HG03439 (cell line): ENCODE data around the gene COX4I2.
"Not testable (repeated sequence)": the region's sequence is repeated elsewhere in the genome, so short reads cannot be mapped to it uniquely, and the experiment has no call there.

Experiments
- ATAC-seq: cut with Tn5 transposase; IDR thresholded peaks from one replicate; pipeline ENCODE4 v1.9.1; 2021; ENCODE audit warnings: mild to moderate bottlenecking, moderate library complexity; ENCODE audit not compliant: unreplicated experiment

The COX4I2 gene

DNA sequence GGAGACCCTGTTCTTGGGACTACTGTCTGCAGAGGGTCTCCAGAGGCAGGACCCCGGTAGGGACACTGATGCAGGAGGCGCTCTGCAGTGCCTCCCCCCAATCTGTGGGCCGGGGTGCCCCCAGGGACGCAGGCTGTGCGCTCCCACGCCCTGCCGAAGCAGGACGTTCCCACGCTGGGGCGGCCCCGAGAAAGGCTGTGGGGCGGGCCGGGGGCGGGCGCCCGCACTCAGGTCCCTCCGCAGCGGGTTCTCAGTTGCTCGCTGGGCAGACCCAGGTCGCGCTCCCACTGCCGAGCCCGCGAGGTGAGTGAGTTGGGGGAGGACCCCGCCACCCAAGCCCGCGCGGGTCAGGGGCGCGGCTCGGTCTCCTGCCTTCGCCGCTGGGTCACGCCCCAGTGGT, at the start of gene COX4I2:
COX4I2 (plus strand) TSS at position 253 of the 400 bp plus-strand sequence. CDS start 1,106 bp downstream, outside the sequence.
- ATAC-seq = no peak

DNA sequence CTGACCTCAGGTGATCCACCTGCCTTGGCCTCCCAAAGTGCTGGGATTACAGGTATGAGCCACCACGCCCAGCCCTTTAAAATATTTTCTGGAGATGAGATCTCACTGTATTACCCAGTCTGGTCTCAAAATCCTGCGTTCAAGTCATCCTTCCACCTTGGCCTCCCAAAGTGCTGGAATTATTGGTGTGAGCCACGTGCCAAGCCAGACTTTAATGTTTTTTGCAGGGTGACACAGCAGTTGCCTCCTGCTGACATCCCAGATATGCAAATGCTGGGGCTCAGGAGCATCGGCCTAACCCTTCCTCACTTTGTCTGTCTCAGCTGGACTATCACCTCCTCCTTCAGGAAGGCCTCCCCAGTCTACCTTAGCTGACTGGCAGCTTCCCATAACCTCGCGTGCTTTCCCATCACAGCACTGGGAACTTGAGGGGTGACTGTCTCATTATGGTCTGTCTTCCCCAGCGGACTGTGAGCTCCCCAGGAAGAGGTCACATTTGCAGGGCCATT, 46.9 kb upstream of the COX4I2 start:
- ATAC-seq = no peak

DNA sequence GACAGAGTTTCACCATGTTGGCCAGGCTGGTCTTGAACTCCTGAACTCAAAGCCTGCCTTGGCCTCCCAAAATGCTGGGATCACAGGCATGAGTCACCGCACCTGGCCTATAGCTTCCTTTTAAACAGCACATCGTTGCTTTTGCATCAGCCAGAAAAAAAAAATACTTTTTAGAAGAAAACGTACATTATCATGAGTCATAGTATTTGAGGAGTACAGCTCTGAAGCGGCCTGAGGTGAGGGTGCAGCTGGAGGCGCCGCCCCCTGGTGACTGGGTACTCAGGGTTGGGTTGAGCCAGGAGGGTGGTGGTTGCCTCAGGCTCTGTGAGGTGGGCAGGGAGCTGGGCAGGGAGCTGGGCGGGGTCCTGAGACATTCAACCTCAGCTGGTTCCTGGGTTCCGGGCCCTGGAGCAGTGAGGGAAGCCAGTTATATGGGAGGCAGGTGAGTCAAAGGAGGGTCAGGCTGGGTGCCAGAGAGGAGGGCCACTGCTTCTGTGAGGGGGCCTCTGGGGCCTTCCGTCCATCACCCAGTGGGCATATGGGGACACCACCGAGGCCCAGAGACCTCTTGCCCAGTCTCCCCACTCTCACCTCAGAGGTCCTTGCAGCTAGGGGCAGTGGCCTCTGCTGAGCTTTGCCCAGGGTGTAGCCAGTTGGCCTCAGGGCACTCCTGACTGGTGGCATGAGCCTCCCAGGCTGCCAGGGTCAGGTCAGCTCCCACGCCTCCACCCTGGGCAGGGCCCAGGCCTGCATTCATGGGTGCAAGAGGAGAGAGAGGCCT, 44.3 kb upstream of the COX4I2 start:
- no peak for ATAC-seq

DNA sequence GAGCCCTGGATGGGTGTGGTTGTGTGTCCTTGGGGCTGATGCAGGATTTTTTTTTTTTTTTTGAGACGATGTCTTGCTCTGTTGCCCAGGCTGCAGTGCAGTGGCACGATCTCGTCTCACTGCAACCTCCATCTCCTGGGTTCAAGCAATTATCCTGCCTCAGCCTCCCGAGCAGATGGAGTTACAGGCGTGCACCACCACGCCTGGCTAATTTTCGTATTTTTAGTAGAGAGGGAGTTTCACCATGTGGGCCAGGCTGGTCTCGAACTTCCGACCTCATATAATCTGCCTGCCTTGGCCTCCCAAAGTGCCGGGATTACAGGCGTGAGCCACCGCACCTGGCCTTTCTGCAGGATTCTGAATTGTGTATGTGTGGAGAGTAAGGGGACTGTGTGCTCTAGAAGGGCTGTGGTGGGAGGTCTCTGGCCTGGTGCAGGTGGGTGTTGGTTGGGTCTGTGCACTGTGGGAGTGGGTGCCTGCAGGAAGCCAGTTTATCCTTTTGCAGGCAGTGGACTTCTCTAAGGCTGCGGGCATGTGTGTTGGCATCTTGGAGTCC, 43.6 kb upstream of the COX4I2 start:
- no peak for ATAC-seq

DNA sequence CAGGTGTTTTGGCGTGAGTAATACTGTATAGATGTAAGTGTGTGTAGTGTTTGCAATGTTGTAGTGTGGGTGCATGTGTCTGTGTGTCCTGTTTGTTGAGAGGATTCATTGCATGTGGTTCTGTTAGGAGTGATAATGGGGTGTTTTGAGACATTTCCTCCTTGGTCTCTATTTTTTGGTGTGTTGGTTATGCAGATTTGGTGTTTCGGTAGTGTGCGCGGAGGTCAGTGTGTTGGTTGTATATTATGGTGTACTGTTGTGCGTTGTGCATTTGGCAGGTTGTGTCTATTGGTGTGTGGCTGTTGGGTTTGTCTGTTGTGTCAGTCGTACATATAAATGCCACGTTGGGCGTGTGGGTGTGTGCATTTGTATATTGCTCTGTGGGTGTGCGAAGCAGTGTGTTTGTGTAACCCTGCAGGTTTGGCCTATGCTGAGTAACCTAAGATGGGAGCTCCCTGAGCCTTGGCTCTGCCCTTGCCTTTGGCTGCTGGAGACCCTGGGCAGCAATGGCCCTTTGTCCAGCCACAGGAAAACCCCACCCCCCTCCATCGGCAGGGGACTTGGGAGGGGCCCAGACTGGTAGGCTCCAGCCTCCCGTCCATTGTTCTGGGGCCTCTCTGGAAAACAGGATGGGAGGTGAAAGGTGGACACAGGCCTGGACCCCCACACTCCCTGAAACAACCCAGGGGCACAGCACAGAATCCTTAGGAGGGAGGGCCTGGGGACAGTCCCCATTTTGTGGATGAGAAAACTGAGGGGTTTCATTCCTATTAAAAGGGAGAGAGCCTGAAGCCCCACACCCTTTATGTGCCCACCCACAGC, 42.9 kb upstream of the COX4I2 start:
- ATAC-seq = no peak

DNA sequence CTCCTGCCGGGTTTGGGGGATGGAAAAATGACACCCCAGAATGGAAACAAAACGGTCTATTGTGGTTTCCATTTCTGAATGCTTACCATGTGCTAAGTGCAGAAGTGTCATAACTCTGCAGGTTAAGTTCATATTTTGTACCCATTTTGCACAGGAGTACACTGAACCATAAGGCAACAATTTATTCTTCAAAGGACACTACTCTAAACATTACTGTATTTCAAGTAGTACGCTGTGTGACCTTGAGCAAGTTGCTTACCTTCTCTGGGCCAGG, 42.4 kb upstream of the COX4I2 start:
- ATAC-seq = no peak

DNA sequence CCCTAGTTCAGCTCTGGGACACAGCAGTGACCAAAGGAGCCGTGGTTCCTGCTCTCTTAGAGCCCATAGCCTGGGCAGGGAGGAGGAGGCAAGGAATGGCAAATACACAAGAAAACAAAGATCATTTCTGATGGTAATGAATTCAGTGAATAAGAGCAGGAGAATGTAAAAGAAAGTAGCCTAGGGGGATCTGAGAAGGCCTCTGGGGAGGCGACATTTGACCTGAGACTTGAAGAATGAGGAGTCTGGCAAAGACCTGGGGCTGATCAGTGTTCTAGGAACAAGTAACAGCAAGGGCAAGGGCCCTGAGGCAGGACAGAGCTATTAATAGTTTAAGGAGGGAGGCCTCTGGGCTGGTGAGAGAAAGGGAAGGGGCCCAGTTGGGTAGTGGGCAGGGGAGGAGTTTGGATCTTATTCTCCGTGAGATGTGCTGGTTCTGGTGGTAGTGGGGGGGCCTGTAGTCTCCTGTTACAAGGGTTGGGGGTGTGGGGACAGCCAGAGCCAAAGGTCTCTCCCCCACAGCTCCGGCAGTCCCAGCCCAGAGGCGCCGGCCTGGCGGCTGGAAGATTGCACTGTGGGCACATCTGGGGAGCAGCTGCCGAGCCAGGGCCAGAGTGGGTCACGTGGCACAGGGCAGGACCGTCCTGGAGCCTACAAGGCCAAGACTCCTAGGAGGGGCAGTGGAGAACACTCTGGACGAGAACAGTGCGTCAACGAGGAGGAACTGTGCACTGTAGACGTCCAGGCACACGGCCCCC, 41.9 kb upstream of the COX4I2 start:
- ATAC-seq = no peak

DNA sequence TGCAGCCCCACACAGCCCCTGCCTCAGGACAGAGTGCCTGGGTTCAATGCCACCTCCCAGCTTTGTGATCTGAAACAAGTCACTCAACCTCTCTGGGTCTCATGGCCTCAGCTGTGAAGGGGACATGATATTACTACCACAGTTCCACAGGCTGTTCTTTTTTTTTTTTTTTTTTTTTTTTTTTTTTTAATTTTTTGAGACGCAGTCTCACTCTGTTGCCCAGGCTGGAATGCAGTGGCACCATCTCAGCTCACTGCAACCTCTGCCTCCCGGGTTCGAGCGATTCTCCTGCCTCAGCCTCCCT, 41.3 kb upstream of the COX4I2 start:
- ATAC-seq = not testable (repeated sequence)

DNA sequence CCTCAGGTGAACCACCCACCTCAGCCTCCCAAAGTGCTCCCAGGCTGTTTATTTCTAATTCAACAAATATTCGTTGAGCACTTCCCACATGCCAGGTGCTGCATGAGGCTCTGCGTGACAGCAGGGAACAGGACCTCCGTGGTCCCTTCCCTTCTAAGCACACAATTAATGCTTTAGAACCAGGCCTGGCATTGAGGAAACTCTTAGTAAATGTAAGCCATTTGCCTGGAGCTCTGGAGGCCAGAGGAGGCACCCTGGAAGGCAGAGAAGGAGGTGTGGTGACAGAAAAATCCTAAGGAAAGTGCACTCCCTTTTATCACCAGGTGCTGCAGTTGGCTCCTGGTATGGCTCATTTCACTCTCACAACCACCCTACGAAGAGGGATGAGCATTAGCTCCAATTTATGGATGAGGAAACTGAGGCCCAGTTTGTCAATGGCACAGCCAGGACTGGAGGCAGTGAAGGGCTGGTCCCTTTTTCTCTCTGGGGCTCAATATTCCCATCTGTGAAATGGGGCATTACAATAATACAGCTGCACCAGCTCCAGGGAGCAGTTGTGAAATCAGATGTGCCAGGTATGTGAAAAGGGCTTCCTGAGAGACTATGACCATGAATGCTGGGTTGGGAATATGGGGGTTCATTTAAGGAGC, 40.8 kb upstream of the COX4I2 start:
- ATAC-seq = no peak

DNA sequence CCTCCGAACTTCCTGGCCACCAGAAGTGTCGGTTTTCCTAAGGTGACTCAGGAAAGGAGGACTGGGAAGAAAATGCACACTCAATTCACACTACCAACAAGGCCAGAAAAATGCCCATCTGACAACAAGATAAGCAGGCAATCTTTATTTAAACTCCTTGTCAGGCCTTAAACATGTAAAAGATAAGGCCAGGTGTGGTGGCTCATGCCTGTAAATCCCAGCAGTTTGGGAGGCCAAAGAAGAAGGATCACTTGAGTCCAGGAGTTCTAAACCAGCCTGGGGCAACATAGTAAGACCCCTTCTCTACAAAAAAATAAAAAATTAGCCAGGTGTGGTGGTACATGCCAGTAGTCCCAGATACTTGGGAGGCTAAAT, 40.2 kb upstream of the COX4I2 start:
- ATAC-seq = no peak

DNA sequence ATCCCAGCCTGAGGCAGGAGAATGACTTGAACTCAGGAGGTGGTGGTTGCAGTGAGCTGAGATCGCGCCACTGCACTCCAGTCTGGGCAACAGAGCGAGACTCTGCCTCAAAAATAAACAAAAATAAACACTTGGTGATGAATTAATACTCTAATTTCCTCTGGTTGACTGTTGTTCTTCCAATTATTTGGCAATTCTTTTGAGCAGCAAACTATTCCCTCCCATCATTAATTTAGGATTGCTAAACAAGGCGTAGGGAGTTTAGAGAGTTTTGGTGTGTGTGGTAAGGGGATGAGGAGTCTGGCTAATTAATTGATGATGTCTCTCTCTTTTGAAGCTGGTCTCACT, 35.3 kb upstream of the COX4I2 start:
- ATAC-seq = no peak

DNA sequence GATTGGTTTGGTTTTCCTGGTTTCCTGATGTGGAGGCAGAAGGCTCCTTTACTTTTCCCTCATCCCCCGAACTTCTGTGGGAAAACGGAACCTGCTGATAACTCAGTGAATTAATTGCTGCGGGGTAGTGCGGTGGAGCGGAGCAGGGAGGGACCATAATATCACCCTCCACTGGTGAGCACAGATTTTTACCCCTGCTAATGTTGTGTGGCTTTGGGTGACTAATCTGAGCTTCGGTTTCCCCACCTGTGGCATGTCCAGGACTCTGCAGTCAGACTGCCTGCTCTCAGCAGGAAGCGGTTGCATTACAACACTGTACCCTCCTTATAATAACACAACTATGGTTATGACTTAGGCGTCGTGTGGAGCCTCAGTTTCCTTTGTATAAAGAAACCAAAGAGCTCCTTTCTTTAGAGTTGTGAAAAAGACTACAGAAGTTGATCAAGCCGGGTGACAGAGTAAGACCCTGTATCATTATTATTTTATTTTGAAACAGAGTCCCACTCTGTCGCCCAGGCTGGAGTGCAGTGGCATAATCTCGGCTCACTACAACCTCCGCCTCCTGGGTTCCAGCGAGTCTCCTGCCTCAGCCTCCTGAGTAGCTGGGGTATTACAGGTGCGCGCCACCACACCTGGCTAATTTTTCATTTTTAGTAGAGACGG, 34.8 kb upstream of the COX4I2 start:
- ATAC-seq = peak; percentile 61

DNA sequence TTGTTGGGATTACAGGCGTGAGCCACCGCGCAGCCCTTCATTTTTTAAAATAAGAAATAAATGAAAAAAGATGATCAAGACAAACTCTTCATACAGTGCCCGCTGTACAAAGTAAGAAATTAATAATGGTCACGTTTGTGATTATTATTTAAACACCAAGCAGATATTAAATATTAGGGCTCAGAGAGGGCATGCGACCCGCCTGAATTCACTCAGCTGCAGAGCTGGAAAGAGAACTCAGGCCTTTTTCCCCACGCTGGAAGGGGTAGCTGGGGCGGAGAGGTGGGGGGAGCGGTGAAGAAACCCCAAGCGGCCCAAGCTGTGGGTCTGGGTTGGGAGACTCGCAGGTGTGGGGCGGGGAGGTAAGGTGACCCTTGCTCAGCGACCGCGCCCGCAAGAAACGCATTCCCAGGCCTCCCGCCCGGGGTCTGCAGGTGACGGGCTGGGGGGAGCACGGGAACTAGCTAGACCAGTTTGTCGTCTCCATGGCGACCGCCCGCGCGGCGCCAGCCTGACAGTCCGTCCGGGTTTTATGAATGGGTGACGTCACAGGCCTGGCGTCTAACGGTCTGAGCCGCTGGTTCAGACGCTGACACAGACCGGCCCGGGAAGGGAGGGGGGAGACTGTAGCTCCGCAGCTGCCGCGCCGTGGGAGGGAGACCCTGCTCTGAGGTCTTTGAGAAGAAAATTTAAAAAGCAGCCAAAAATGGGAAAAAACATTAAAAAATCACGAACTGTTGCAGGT, 33.7 kb upstream of the COX4I2 start:
- ATAC-seq = peak; percentile 58

DNA sequence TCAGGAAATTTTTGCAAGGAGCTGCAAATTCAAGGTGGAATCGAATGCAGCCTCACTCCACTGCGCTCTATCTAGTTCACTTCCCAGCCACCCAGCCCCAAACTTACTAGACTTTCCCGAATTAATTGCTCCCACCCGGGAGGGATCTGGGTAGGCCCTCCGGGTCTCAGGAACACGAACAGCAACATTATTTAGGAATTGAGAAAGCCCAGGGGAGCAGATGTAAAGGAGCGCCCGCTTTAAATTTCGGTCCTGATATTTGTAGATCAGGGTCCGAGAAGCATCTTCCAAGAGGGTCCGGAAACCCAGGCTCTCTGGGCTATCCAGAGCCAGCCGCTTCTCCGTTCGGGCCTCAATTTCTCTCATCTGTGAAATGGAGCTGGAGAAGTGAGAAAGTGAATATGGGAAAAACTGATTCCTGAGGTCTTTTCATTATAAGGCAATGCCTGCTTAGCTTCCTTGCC, 33.1 kb upstream of the COX4I2 start:
- no peak for ATAC-seq

DNA sequence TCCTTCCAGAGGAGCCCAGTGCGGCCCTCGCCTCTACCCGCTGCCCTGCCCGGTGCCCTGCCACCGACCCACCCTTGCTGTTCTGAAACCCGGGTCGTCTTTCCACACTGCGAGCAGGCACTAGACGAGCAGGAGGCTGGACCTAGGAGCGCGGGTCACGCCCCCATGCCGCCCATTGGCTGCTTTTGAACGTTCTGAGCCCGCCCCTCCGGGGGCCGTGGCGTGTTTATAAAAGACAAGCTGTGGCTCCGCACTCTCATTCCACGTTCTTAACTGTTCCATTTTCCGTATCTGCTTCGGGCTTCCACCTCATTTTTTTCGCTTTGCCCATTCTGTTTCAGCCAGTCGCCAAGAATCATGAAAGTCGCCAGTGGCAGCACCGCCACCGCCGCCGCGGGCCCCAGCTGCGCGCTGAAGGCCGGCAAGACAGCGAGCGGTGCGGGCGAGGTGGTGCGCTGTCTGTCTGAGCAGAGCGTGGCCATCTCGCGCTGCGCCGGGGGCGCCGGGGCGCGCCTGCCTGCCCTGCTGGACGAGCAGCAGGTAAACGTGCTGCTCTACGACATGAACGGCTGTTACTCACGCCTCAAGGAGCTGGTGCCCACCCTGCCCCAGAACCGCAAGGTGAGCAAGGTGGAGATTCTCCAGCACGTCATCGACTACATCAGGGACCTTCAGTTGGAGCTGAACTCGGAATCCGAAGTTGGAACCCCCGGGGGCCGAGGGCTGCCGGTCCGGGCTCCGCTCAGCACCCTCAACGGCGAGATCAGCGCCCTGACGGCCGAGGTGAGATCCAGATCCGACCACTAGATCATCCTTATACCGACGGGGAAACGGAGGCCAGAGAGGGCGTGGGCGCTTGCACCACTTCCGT, 32.4 kb upstream of the COX4I2 start, which contains the start of gene ID1:
ID1 (plus strand) TSS at position 259 of the 871 bp plus-strand sequence; CDS start at position 358, 99 bp downstream.
- ATAC-seq = peak; percentile 82

DNA sequence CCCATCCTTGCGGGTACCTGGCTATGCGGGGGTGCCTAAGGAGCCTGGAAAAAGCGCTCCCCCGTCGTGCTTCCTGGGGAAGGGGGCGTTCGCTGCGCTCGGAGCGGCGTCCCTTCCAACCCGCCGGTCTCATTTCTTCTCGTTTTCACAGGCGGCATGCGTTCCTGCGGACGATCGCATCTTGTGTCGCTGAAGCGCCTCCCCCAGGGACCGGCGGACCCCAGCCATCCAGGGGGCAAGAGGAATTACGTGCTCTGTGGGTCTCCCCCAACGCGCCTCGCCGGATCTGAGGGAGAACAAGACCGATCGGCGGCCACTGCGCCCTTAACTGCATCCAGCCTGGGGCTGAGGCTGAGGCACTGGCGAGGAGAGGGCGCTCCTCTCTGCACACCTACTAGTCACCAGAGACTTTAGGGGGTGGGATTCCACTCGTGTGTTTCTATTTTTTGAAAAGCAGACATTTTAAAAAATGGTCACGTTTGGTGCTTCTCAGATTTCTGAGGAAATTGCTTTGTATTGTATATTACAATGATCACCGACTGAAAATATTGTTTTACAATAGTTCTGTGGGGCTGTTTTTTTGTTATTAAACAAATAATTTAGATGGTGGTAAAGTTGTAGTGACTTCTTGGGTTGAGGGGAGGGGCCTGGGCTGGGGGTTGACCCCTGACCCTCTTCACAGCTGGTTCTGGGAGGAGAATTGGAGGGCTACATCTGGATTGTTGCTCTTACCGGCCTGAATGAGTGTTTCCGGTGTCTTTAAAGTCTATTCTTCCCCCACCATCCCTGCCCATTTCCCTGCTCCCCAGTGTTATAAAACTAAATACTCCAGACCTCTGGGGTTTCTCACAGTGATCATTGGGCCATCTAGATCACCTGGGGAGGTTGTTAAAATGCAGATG, 31.6 kb upstream of the COX4I2 start:
- ATAC-seq = no peak

DNA sequence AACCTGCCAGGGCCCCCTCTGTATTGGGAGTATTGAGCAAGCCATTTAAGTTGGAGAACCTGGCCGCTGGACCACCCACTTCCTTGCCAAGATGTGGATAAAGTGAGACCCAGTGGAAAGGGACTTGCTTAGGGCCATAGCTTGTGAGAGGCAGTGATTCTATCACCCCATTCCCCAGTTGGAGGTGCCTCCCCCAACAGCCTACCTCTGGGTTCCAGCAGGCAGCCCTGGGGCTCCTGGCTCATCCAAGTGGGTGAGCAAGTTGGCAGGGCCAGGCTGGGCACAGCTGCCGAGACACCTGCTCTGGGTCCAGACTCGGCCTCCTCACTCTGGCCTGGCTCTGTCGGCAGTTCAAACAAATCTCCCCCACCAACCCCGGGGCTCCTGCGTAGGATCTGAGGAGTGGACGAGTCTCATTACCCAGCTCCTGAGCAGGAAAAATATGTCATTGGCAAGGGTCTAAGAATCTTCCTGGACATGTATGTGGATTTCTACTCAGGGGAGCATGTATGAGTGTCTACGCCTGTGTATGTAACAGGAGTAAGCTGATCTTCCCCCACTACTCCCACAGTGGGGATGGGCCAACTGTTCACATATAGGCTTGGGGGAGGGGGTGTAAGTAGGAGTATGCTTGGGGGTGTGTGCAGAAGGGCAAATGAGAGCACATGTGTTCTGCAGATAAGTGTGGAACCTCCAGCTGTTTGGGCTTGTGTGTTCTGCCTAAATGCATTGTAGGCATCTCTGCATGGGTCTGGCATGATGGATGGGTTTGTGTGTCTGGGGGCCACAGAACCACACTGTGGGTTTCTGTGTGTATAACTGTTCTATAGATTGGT, 30.7 kb upstream of the COX4I2 start:
- no peak for ATAC-seq
